ENCODE data around the gene SRPK2. TPM values are rescaled to one million over a fixed set of nuclear protein-coding genes. Genes with fewer than 3 reads are reported as not detected.

Gene SRPK2
- total RNA-seq, 4 donors from 2014 or later, result 61.7 to 89.1 (median 78.4) TPM

DNA sequence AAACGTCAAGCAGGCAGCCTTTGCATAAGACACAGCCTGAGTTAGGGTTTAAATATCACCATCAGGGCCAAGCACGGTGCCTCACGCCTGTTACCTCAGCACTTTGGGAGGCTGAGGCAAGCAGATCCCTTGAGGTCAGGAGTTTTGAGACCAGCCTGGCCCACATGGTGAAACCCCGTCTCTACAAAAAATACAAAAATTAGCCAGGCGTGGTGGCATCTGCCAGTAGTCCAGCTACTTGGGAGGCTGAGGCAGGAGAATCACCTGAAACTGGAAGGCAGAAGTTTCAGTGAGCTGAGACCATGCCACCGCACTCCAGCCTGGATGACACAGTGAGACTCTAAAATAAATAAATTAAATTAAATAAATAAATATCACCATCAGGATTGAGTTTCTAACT lies 33.0 kb downstream of the SRPK2 start:
- Histone ChIP-seq H3K4me3 (no peak overlapping the region), H3K4me1 (peaks cover 37% of the 10 kb centered on the region), H3K27me3 (no peaks in the 10 kb centered on the region), H3K9me3 (no peaks in the 10 kb centered on the region), H3K27ac (no peak overlapping the region), H3K36me3 (no peaks in the 10 kb centered on the region)
- TF ChIP-seq, protein P1, sequence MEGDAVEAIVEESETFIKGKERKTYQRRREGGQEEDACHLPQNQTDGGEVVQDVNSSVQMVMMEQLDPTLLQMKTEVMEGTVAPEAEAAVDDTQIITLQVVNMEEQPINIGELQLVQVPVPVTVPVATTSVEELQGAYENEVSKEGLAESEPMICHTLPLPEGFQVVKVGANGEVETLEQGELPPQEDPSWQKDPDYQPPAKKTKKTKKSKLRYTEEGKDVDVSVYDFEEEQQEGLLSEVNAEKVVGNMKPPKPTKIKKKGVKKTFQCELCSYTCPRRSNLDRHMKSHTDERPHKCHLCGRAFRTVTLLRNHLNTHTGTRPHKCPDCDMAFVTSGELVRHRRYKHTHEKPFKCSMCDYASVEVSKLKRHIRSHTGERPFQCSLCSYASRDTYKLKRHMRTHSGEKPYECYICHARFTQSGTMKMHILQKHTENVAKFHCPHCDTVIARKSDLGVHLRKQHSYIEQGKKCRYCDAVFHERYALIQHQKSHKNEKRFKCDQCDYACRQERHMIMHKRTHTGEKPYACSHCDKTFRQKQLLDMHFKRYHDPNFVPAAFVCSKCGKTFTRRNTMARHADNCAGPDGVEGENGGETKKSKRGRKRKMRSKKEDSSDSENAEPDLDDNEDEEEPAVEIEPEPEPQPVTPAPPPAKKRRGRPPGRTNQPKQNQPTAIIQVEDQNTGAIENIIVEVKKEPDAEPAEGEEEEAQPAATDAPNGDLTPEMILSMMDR (IDR thresholded peaks at IDR 0.05), result no peak
- TF ChIP-seq POLR2AphosphoS5 (IDR thresholded peaks at IDR 0.05), result no peak
- no peak for TF ChIP-seq POLR2A (IDR thresholded peaks at IDR 0.05)
- TF ChIP-seq EP300 (IDR thresholded peaks at IDR 0.05), result no peak
- no peak for DNase-seq (ENCODE audit: low spot score in 2 of 2)
- WGBS, result 94% methylated on average over 6 of the region's 6 CpGs

DNA sequence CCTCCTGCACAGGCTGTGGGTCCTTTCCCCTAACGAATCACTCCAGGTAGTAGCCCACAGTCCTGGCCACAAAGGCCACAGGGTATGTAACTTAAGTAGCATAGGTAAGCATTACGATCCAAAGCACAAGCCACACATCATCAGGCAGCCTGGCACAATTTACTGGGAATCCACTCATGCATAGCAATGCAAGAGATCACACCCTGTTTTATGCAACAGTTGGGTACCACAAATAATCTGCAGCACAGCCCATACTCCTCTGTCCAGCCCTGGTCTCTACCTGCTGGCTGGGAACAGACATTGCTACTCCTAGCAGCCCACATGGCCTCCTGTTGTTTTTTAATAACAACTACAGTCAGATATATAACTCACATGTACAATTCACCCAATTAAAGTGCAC lies 34.3 kb downstream of the SRPK2 start:
- Histone ChIP-seq H3K27ac (peak overlapping the region; percentile 36), H3K4me1 (peaks cover 37% of the 10 kb centered on the region), H3K27me3 (no peaks in the 10 kb centered on the region), H3K9me3 (no peaks in the 10 kb centered on the region), H3K4me3 (no peak overlapping the region), H3K36me3 (no peaks in the 10 kb centered on the region)
- WGBS, result 73% methylated on average over 2 of the region's 2 CpGs
- TF ChIP-seq POLR2AphosphoS5 (IDR thresholded peaks at IDR 0.05), result no peak
- no peak for TF ChIP-seq EP300 (IDR thresholded peaks at IDR 0.05)
- TF ChIP-seq, protein P1 (IDR thresholded peaks at IDR 0.05), result no peak
- TF ChIP-seq POLR2A (IDR thresholded peaks at IDR 0.05), result no peak
- DNase-seq (ENCODE audit: low spot score in 2 of 2), result no peak

DNA sequence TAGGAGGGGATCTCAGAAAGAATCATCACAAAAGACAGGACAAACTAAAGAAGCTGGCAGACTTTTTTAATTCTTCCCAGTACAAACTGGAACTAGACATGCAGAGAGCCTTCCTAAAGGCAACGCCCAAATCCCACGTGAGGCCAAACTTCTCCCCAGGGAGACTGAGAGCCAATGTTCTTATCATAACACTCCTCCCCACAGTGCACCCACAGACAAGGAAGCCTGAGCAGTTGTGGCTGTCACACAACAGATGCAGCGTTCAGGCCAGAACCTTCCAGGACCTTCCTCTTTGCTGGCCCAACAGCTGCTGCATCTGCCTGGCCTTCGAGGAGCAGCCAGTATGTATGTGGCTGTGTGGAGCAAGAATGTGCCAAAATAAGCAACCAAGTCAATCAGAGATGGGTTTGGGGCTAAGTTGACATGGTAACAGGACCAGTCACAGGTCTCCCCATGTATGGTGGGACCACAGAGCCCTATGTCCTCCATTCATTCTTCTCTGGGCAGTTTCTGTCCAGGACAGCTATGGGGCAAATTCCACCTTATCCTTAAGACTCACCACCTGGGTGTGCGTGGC lies 34.9 kb downstream of the SRPK2 start:
- peaks cover 37% of the 10 kb centered on the region for H3K4me1 ChIP-seq
- 32% methylated on average over 5 of the region's 5 CpGs for WGBS
- TF ChIP-seq POLR2A (IDR thresholded peaks at IDR 0.05), result no peak
- no peak for TF ChIP-seq POLR2AphosphoS5 (IDR thresholded peaks at IDR 0.05)
- TF ChIP-seq EP300 (IDR thresholded peaks at IDR 0.05), result no peak
- TF ChIP-seq, protein P1 (IDR thresholded peaks at IDR 0.05), result no peak
- DNase-seq (ENCODE audit: low spot score in 2 of 2), result no peak
- H3K27me3 ChIP-seq, result no peaks in the 10 kb centered on the region
- peak overlapping the region; percentile 36 for H3K27ac ChIP-seq
- no peaks in the 10 kb centered on the region for H3K9me3 ChIP-seq
- no peaks in the 10 kb centered on the region for H3K36me3 ChIP-seq
- no peak overlapping the region for H3K4me3 ChIP-seq

DNA sequence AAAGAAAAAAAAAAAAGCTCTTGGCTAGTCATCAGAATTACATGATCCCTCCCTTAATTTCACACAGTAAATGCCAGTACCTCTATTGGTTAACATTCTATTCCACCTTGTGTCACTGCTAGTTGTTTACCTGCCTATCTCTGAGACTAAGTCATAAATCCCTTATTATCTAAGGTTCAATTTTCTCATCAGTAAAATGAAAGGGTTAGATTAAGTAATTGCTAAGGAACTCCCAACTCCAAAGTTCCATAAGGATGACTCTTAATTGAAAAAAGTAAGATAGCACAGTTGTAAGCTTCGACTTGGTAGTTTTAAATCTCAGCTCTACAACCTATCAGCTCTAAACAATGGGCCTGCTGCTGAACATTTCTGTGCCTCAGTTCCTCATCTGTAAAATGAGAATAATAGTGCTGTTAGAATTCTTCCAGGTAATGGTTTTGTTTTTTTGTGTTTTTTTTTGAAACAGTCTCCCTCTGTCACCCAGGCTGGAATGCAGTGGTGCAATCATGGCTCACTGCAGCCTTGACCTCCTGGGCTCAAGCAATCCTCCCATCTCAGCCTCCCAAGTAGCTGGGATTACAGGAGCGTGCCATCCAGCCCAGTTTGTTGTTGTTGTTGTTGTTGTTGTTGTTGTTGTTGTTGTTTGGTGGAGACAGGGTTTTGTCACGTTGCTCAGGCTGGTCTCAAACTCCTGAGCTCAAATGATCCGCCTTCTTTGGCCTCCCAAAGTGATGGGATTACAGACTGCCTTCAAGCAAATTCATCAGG lies 35.6 kb downstream of the SRPK2 start:
- Histone ChIP-seq H3K9me3 (no peaks in the 10 kb centered on the region), H3K27ac (peak overlapping the region; percentile 36), H3K4me3 (no peak overlapping the region), H3K36me3 (no peaks in the 10 kb centered on the region), H3K4me1 (peaks cover 37% of the 10 kb centered on the region), H3K27me3 (no peaks in the 10 kb centered on the region)
- no peak for DNase-seq (ENCODE audit: low spot score in 2 of 2)
- TF ChIP-seq EP300 (IDR thresholded peaks at IDR 0.05) (no peak), POLR2AphosphoS5 (IDR thresholded peaks at IDR 0.05) (no peak)
- TF ChIP-seq, protein P1 (IDR thresholded peaks at IDR 0.05), result no peak
- 76% methylated on average over 4 of the region's 4 CpGs for WGBS

DNA sequence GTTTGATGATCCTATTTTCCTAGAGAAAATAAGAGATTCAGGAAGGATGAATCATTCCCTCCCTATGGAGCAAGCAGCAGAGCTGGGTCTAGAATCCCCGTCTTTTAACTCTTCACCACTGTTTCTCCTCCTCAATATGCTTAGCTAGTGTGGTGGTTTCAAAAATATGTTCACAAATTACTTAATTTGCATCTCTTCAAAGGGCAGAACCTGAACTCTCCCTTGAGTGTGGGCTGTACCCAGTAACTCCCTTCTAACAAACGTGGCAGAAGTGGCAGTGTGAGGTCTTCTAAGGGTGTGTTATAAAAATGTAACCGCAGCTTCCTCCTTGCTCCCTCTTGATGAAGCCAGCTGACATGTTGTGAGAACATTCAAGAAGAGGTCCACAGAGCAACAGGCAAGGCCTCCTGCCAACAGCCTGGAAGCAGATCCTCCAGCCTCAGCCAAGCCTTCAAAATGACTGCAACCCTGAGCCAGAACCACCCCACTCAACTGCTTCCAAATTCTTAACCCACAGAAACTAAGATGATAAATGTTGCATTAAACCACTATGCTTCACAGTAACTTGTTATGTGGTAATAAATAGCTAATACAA lies 36.6 kb downstream of the SRPK2 start:
- TF ChIP-seq POLR2AphosphoS5 (IDR thresholded peaks at IDR 0.05) (peak in 1 of 3 donors; percentile 36), EP300 (IDR thresholded peaks at IDR 0.05) (no peak)
- TF ChIP-seq, protein P1 (IDR thresholded peaks at IDR 0.05), result no peak
- DNase-seq (ENCODE audit: low spot score in 2 of 2), result peak in 1 of 2 donors; percentile 79
- WGBS, result 5% methylated on average over 3 of the region's 3 CpGs
- Histone ChIP-seq H3K9me3 (no peaks in the 10 kb centered on the region), H3K27me3 (no peaks in the 10 kb centered on the region), H3K4me3 (peak overlapping the region; percentile 7), H3K27ac (peak overlapping the region; percentile 36), H3K4me1 (peaks cover 37% of the 10 kb centered on the region), H3K36me3 (no peaks in the 10 kb centered on the region)

Measured in suprapubic skin (tissue), 4 donors.